KMS-11 (cell line): ENCODE results near the gene TUFT1.

Source experiments
- H2AFZ ChIP-seq: fragments of 200-600 bp; sonication (generic); 2 replicates; pipeline ENCODE4 v1.6.1; 2016; ENCODE audit warnings: antibody characterized with exemption, mixed run types, low read depth
- H3K27ac ChIP-seq: fragments of 200-600 bp; sonication (generic); 2 replicates; pipeline ENCODE4 v1.6.1; 2016; ENCODE audit warnings: mild to moderate bottlenecking, mixed run types
- H3K27me3 ChIP-seq: fragments of 200-600 bp; sonication (generic); 2 replicates; pipeline ENCODE4 v1.6.1; 2017; ENCODE audit warnings: mild to moderate bottlenecking, low read depth, mixed run types, moderate library complexity; ENCODE audit not compliant: insufficient read depth
- H3K36me3 ChIP-seq: fragments of 200-600 bp; sonication (generic); 2 replicates; pipeline ENCODE4 v1.6.1; 2017; ENCODE audit warnings: mild to moderate bottlenecking, mixed run types; ENCODE audit not compliant: insufficient read depth
- H3K4me1 ChIP-seq: fragments of 200-600 bp; sonication (generic); 2 replicates; pipeline ENCODE4 v1.6.1; 2016; ENCODE audit warnings: mild to moderate bottlenecking, low read depth, mixed run types; ENCODE audit not compliant: poor library complexity, severe bottlenecking
- H3K4me2 ChIP-seq: fragments of 200-600 bp; sonication (generic); 2 replicates; pipeline ENCODE4 v1.7.0; 2016; ENCODE audit warnings: mild to moderate bottlenecking, mixed run types
- H3K4me3 ChIP-seq: fragments of 200-600 bp; sonication (generic); IDR thresholded peaks from 2 replicates; pipeline ENCODE4 v1.6.1; 2017; ENCODE audit warnings: low read depth, low read length, mixed read lengths; ENCODE audit not compliant: insufficient read depth
- H3K79me2 ChIP-seq: fragments of 200-600 bp; sonication (generic); 2 replicates; pipeline ENCODE4 v1.6.1; 2016; ENCODE audit warnings: low read depth, mixed run types; ENCODE audit not compliant: insufficient read depth
- H3K9ac ChIP-seq: fragments of 200-600 bp; sonication (generic); 2 replicates; pipeline ENCODE4 v1.6.1; 2016; ENCODE audit warnings: mild to moderate bottlenecking, mixed run types
- H4K20me1 ChIP-seq: fragments of 200-600 bp; sonication (generic); 2 replicates; pipeline ENCODE4 v1.6.1; 2016; ENCODE audit warnings: mild to moderate bottlenecking, mixed run types; ENCODE audit not compliant: insufficient read depth
- CTCF ChIP-seq: fragments of 200-600 bp; sonication (generic); conservative IDR thresholded peaks from 2 replicates; pipeline ENCODE4 v1.6.1; 2017; ENCODE audit warnings: low read depth, mild to moderate bottlenecking, antibody characterized with exemption, low read length, moderate library complexity, mixed read lengths

Gene TUFT1

GRCh38 chr1:151577173-151577572, 37.1 kb downstream of the TUFT1 start:
- no peak overlapping the region for H2AFZ ChIP-seq
- no peaks in the 10 kb centered on the region for H3K27me3 ChIP-seq
- no peak overlapping the region for H3K9ac ChIP-seq
- H3K4me3 ChIP-seq: no peak overlapping the region
- H3K4me2 ChIP-seq: no peak overlapping the region
- H3K36me3 ChIP-seq: no peaks in the 10 kb centered on the region; the same call in 1 of the 2 replicates
- no peaks in the 10 kb centered on the region for H4K20me1 ChIP-seq
- no peaks in the 10 kb centered on the region for H3K4me1 ChIP-seq
- no peak overlapping the region for H3K27ac ChIP-seq
- TF ChIP-seq CTCF: no peak
- no peaks in the 10 kb centered on the region for H3K79me2 ChIP-seq

GRCh38 chr1:151578941-151579340, 38.8 kb downstream of the TUFT1 start:
- Histone ChIP-seq H3K27ac (no peak overlapping the region), H3K4me3 (no peak overlapping the region), H3K4me2 (no peak overlapping the region), H3K4me1 (no peaks in the 10 kb centered on the region), H2AFZ (no peak overlapping the region), H3K36me3 (no peaks in the 10 kb centered on the region; the same call in 1 of the 2 replicates), H3K79me2 (no peaks in the 10 kb centered on the region), H4K20me1 (no peaks in the 10 kb centered on the region), H3K27me3 (no peaks in the 10 kb centered on the region), H3K9ac (no peak overlapping the region)
- no peak for TF ChIP-seq CTCF

- no peaks in the 10 kb centered on the region for H3K79me2 ChIP-seq
- no peaks in the 10 kb centered on the region; the same call in 1 of the 2 replicates for H3K36me3 ChIP-seq
- H3K4me1 ChIP-seq: no peaks in the 10 kb centered on the region
- no peak overlapping the region for H3K4me2 ChIP-seq
- no peak overlapping the region for H3K9ac ChIP-seq
- no peaks in the 10 kb centered on the region for H4K20me1 ChIP-seq
- H2AFZ ChIP-seq: no peak overlapping the region
- H3K27me3 ChIP-seq: no peaks in the 10 kb centered on the region
- no peak for TF ChIP-seq CTCF
- no peak overlapping the region for H3K27ac ChIP-seq
- H3K4me3 ChIP-seq: no peak overlapping the region
Observed at GRCh38 chr1:151579436-151580225, 39.5 kb downstream of the TUFT1 start.

- Histone ChIP-seq H4K20me1 (no peaks in the 10 kb centered on the region), H3K4me2 (no peak overlapping the region), H3K79me2 (no peaks in the 10 kb centered on the region), H2AFZ (no peak overlapping the region), H3K4me3 (no peak overlapping the region), H3K9ac (no peak overlapping the region), H3K27ac (no peak overlapping the region), H3K27me3 (no peaks in the 10 kb centered on the region), H3K36me3 (no peaks in the 10 kb centered on the region), H3K4me1 (no peaks in the 10 kb centered on the region)
- no peak for TF ChIP-seq CTCF
Observed at GRCh38 chr1:151581451-151581850, 41.3 kb downstream of the TUFT1 start.
